BE2C (cell line): ENCODE measurements around the gene BPIFB2.

Source experiments
- DNase-seq: peaks from one replicate; pipeline ENCODE4 v3.0.0-alpha.2; 2020
- H3K27me3 ChIP-seq: fragments of 250-450 bp; sonication (Bioruptor Pico); 2 replicates; pipeline ENCODE4 v1.5.1; 2020; ENCODE audit warnings: mild to moderate bottlenecking
- H3K36me3 ChIP-seq: fragments of 250-450 bp; sonication (Bioruptor Pico); 2 replicates; pipeline ENCODE4 v1.5.1; 2020; ENCODE audit warnings: mild to moderate bottlenecking
- H3K4me1 ChIP-seq: fragments of 250-450 bp; sonication (Bioruptor Pico); 2 replicates; pipeline ENCODE4 v1.5.1; 2020
- H3K4me3 ChIP-seq: 2 replicates; pipeline ENCODE4 v1.5.1; 2011; ENCODE audit warnings: low read depth, low read length
- H3K9me3 ChIP-seq: fragments of 250-450 bp; sonication (Bioruptor Pico); 2 replicates; pipeline ENCODE4 v1.5.1; 2020
- CTCF ChIP-seq: IDR thresholded peaks from 2 replicates; pipeline ENCODE4 v1.5.1; 2012; ENCODE audit warnings: mild to moderate bottlenecking, low read depth, low read length

The BPIFB2 gene

GRCh38 chr20:32966382-32966781, 41.1 kb upstream of the BPIFB2 start:
- no peaks in the 10 kb centered on the region for H3K36me3 ChIP-seq
- H3K4me1 ChIP-seq, result 0 out of 2 replicates have a peak, but pooled peaks cover under 1% of the 10 kb centered on the region
- TF ChIP-seq CTCF, result no peak
- H3K4me3 ChIP-seq, result no peak overlapping the region
- no peak for DNase-seq
- no peaks in the 10 kb centered on the region for H3K9me3 ChIP-seq
- no peaks in the 10 kb centered on the region; the same call in 1 of the 2 replicates for H3K27me3 ChIP-seq

GRCh38 chr20:32966881-32967781, 40.4 kb upstream of the BPIFB2 start:
- H3K36me3 ChIP-seq, result no peaks in the 10 kb centered on the region
- H3K27me3 ChIP-seq, result no peaks in the 10 kb centered on the region; the same call in 1 of the 2 replicates
- TF ChIP-seq CTCF, result no peak
- H3K9me3 ChIP-seq, result no peaks in the 10 kb centered on the region
- H3K4me1 ChIP-seq, result peaks cover 5% of the 10 kb centered on the region; the same call in 1 of the 2 replicates
- DNase-seq, result no peak
- no peak overlapping the region for H3K4me3 ChIP-seq

DNA sequence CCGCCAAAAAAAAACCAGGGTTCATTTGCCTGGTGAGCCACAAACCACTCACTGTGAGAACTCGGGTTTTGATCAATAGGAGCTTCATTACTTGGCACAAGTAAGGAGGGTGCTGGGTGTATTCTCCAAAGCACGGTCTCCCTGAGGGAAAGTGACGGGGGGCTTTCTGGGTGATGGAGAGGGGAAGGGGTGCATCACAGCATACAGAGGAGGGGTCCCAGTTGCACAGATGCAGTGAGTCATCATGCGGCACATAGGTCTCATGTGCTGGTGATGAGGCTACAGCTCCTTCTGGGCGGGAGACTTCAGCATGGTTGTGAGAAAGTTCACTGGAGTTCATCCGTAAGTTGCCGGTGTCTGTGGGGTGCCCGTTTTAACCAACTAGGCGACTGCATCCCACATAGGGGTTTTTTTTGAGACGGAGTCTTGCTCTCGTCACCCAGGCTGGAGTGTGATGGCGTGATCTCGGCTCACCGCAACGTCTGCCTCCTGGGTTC, 39.5 kb upstream of the BPIFB2 start:
- Histone ChIP-seq H3K27me3 (no peaks in the 10 kb centered on the region; the same call in 1 of the 2 replicates), H3K9me3 (no peaks in the 10 kb centered on the region), H3K4me1 (peaks cover 5% of the 10 kb centered on the region; the same call in 1 of the 2 replicates), H3K36me3 (no peaks in the 10 kb centered on the region), H3K4me3 (no peak overlapping the region)
- DNase-seq, result no peak
- TF ChIP-seq CTCF, result no peak

DNA sequence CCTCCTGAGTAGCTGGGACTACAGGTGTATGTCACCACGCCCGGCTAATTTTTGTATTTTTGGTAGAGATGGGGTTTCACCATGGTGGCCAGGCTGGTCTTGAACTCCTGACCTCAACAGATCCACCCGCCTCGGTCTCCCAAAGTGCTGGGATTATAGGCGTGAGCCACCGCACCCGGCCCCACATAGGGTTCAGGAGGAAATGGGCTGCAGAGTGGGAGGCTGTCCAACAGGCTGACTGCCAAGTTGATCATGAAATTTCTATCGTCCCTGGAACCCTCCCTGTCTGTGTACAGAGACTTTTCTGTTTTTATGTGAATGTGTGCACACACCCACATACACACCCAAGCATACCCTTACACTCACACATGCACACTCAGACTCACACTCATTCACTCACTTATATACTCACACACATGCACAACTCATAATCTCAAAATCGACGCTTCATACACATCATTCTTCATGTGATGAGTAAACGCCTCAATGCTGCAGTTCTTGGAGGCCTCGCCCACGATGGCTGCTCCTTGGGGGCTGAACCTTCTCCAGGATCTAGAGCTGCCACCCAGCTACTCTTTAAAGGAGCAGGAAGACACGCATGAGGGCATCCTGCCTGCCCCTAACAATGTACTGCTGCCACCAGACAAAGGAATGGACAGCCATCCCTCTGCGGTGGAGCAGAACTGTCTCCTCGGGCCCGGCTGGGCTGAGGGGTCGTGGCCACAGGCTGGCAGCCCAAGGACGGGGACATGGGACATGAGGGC, 38.8 kb upstream of the BPIFB2 start:
- H3K4me3 ChIP-seq, result no peak overlapping the region
- H3K27me3 ChIP-seq, result no peaks in the 10 kb centered on the region; the same call in 1 of the 2 replicates
- no peaks in the 10 kb centered on the region for H3K36me3 ChIP-seq
- no peaks in the 10 kb centered on the region for H3K9me3 ChIP-seq
- no peak for TF ChIP-seq CTCF
- peaks cover 5% of the 10 kb centered on the region; the same call in 1 of the 2 replicates for H3K4me1 ChIP-seq
- no peak for DNase-seq

GRCh38 chr20:32969356-32970114, 38.0 kb upstream of the BPIFB2 start:
- Histone ChIP-seq H3K4me1 (peaks cover 5% of the 10 kb centered on the region; the same call in 1 of the 2 replicates), H3K9me3 (no peaks in the 10 kb centered on the region), H3K27me3 (no peaks in the 10 kb centered on the region), H3K4me3 (no peak overlapping the region), H3K36me3 (no peaks in the 10 kb centered on the region)
- DNase-seq, result no peak
- no peak for TF ChIP-seq CTCF
